ENCODE data around the gene MANBA.

Gene MANBA

DNA sequence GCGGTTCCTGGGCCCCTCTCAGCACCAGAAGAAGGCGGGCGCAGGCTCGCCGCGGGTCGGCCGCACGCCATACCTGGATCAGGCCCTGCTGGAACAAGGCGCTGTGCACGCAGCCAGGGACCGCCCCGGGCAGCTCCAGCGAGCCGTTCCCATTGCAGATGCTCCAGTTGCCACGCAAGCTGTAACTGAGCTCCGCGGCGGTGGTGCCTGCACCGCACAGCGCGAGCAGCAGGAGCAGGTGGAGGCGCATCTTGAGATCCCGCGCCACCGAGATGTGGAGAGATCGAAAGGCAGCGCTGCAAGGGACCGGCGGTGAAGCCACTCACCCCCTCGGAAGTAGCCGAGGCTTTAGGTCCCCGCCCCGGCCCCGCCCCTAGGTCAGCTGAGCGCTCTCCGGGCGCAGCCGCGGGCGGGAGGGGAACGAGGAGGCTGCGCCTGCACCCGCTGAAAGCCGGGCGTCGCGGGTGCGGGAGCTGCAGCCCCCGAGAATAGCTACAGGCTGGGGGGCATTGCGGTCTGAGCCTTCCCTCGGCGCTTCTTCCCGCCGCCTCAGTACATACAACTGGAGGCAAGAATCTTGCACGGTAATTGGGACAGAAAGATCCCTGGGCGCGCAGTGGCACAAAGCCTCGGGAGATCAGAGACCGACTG, at the start of gene MANBA:
Gene MANBA, minus strand, starts transcription at position 324 of the 651 bp plus-strand sequence. Its CDS starts 74 bp downstream, at position 250.
- peak; percentile 81 for DNase-seq

DNA sequence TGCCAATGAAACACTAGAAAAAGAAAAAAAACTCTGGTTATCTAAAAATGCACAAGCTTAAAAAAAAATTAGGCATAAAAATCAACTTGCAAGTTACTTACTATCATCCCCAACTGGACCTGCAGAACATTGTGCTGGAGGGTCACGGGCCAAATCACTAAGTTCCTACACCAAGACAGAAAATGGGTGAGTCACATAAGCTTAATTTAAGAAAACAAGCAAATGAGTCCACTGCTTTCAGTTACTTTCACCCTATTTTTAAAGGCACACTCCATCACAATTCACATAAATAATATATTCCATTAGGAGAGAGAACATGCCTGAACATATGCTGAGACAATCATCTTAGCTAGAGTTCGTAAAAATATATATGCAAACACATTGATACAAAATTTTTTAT, 48.9 kb upstream of the MANBA start:
- DNase-seq, result no peak

DNA sequence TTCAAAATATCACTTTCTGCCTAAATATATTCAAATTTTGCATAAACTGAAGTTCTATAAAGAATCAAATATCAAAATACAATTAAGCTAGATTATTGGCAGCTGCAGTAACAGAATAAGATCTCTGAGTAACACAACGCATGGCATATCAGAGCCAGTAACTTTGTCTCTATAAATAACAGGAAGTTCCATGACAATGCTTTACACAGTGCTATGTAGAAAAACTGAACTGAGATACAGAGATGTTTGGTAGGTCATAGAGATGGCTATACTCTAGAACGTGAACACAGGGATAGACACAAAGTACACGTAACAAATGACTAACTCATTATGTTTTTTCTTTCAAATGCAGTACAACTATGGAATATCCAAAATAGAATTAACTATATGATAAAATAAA, 48.4 kb upstream of the MANBA start:
- DNase-seq, result no peak

- DNase-seq, result no peak
These were observed 47.2 kb upstream of the MANBA start for GRCh38 chr4:102808009-102808408.

- no peak for DNase-seq
These were observed 46.6 kb upstream of the MANBA start for GRCh38 chr4:102807345-102807744.

- no peak for DNase-seq
These were observed 39.0 kb upstream of the MANBA start for GRCh38 chr4:102799816-102800215.

- no peak for DNase-seq
These were observed 34.2 kb upstream of the MANBA start for GRCh38 chr4:102794999-102795398.

DNA sequence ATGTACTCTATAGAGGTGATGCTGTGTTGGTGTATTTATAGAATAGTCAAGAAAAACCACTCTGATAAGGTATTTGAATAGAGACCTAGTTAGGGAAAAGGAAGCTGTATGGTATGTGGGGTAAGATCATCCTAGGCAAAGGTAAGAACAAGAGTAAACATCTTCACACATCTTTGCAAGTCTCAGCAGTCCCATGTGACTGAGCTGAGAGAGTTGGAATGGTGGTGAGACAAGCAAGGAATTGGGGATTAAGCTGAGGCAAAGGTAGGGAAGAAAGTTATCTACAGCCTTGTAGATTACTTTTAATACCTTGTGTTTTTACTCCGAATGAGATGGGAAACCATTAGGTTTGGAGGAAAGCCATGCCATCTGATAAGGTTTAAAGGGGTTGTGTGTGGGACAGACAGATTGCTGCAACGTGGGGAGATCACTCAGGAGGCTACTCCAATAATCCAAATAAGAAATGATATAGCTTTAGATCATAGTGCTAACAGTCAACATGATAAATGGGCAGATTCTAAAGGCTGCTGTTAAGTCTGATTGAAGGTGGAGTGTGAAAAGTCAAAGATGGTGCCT, 31.7 kb upstream of the MANBA start:
- DNase-seq, result no peak

DNA sequence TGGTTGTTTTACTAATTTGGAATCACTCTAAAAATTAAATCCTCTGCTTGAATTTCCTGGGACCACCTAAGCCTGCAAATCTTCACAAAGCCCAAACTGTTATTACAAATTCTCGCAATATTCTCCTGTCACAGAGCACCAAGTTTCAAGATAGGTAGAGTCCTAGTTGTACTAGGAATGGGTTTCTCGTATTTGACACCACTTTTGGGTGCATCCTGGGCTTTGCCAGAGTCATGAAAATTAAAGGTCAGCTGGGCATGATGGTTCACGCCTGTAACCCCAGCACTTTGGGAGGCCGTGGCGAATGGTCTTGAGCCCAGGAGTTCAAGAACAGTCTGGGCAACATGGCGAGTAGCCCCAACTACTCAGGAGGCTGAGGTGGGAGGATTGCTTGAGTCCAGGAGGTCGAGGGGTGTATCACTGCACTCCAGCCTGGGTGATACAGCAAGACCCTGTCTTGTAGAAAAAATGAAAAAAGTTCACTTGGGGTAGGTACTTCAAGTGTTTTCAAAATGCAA, 30.6 kb upstream of the MANBA start:
- no peak for DNase-seq

- DNase-seq, result no peak
These were observed 28.5 kb upstream of the MANBA start for GRCh38 chr4:102789317-102789717.

DNA sequence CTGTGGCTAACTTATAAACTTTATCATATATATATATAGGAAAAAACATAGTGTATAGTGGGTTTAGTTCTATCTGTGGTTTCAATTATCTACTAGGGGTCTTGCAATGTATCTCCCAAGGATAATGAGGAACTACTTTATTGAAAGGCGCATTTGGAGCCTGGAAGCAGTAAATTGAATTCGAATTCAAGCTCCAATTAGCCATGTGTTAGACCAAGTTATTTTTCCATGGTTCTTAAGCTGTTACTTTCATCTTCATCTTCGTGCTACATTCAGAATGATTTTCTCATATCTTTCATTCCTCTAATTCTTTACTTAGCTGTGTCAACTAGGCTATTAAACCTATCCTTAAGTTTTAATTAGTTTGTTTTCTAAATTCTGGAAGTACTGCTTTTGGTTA, 27.2 kb upstream of the MANBA start:
- no peak for DNase-seq

DNA sequence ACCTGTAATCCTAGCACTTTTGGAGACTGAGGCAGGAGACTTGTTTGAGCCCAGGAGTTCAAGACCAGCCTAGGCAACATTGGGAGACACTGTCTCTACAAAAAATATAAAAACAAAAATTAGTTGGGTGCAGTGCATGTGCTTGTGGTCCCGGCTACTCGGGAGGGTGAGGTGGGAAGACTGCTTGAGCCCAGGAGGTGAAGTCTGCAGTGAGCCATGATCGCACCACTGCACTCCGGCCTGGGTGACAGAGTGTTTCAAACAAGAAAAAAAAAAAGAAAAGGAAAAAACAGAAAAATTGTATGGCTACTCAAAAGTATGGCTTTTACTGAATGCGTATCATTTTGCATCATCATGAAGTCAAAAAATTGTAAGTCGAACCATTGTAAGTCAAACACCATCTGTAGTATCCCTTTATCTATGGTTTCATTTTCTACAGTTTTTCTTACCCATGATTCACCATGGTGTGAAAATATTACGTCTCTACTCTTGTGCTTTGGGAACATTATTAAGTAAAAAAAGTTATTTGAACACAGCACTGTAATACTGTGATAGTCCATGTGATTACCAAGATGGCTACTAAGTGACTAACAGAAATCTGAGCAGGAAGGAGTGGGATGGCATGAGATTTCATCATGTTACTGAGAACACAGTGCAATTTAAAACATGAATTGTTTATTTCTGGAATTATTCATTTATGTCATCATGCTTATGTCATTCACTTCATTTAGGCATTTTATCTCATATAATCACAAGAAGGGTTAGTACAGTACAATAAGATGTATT, 26.5 kb upstream of the MANBA start:
- no peak for DNase-seq

GRCh38 chr4:102786279-102786678, 25.5 kb upstream of the MANBA start:
- no peak for DNase-seq

DNA sequence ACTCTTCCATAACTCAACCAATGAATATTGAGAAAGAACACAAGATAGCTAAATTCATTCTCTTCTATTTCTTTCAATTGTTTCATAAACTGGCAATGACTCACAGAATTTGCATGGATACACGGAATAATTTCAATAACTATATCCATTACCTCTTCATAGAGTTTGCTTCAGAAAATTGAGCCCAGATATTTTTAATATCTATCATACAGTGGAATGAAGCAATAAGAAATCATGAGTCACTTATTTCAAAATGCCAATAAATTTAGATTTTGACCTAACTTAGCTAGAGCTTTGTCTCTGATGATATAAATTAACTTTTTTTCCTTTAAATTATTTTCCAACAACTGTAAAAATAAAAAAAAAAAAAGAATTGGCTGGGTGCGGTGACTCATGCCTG, 22.2 kb upstream of the MANBA start:
- no peak for DNase-seq

DNA sequence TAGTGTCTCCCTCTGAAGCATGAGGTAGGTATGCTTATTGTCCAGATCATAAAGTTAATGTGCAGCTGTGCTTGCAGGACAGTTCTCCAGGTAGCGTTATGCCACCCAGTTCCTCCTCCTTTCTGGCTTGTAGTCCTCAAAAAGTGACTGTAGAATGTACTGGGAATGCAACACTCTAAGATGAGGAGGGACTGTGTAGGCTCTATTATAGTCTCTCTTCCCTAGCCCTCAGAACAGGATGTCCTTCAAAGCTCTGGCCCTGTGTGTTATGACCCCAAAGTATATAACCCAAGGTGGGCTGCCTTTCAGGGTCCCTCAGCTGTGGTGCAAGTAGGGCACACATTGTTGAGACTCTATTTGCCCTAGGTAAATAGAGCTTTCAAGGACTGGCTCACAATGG, 20.8 kb upstream of the MANBA start:
- no peak for DNase-seq

GRCh38 chr4:102780476-102781144, 19.8 kb upstream of the MANBA start:
- DNase-seq, result no peak

- DNase-seq, result no peak
These were observed 18.4 kb upstream of the MANBA start for GRCh38 chr4:102779204-102779603.

GRCh38 chr4:102778720-102779119, 18.0 kb upstream of the MANBA start:
- DNase-seq, result no peak

DNA sequence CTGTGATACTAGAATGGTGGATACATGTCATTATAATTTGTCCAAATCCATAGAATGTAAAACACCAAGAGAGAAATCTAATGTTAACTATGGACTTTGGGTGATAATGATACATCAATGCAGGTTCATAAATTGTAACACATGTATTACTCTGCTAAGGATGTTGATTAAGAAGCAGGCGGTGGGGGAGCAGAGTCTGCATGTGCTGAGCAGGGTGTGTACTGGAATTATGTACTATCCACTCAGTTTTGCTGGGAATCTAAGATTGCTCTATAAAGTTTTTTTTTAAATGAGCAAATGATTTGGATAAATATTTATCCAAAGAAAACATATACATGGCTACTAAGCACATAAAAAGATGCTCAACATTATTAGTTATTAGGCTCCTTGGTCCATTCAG, 15.0 kb upstream of the MANBA start:
- DNase-seq, result no peak

- no peak for DNase-seq
These were observed 13.5 kb upstream of the MANBA start for GRCh38 chr4:102774254-102774653.

DNA sequence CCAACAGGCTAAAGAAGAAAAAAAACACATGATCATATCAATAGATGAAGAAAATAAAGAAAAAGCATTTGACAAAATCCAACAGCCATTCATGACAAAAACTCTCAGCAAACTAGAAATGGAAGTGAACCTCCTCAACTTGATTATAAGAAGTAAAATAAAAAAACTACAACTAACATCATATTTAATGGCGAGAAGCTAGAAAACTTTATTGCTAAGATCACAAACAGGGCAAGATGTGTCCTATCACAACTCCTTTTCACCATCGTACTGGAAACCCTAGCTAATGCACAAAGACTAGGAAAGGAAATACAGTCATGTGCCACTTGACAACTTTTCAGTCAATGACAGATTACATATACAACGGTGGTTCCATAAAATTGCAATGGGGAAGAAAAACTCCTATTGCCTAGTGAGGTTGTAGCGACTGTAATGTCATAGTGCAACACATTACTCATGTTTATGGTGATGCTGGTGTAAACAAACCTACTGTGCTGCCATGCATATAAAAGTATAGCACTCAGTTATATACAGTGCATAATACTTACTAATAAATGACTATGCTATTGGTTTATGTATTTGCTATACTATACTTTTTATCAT, 12.1 kb upstream of the MANBA start:
- no peak for DNase-seq

- no peak for DNase-seq
These were observed 4.1 kb upstream of the MANBA start for GRCh38 chr4:102764901-102765300.

DNA sequence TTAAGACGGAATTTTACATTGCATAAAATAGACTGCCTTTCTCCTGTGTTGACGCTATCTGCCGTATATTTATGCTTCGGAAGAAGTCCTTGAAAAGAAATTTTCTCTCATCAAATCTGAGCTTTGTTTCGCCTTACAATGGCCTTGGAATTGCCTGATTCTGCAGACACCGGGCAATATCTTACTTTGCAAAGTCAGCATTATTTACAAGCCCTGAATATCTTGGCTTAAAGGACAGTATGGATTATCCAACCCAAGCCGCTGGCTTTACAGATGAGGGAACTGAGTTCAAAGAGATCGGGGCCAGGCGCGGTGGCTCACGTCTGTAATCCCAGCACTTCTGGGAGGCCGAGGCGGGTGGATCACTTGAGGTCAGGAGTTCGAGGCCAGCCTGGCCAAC, 1.1 kb upstream of the MANBA start:
- no peak for DNase-seq

Measured in stimulated activated CD4-positive, alpha-beta T cell treated with anti-CD3 and anti-CD28 coated beads, Interleukin-12 subunit alpha, Interleukin-12 subunit beta, amount 100 ng/mL, for 4 hours (primary cell).